Mesothelial cell of epicardium (in vitro differentiated cells): ENCODE measurements around the gene CAV3. TPM values are rescaled to one million over a fixed set of nuclear protein-coding genes. Genes with fewer than 3 reads are reported as not detected.

Source experiments
- DNase-seq, 2 experiments: peaks; one replicate each; pipeline ENCODE4 v3.0.0; 2021; ENCODE audit warnings: low spot score in 2 of 2; ENCODE audit not compliant: unreplicated experiment in 2 of 2
- H3K27ac Mint-ChIP-seq: 2 replicates; pipeline ENCODE4 v1.8.0; 2021; ENCODE audit warnings: mixed read lengths
- H3K27me3 Mint-ChIP-seq: 2 replicates; pipeline ENCODE4 v1.8.0; 2021; ENCODE audit warnings: low read depth, mixed read lengths
- H3K36me3 Mint-ChIP-seq: 2 replicates; pipeline ENCODE4 v1.8.0; 2021; ENCODE audit warnings: mixed read lengths
- H3K4me1 Mint-ChIP-seq: 2 replicates; pipeline ENCODE4 v1.8.0; 2021; ENCODE audit warnings: mixed read lengths
- H3K4me3 Mint-ChIP-seq: 2 replicates; pipeline ENCODE4 v1.8.0; 2021; ENCODE audit warnings: mild to moderate bottlenecking, moderate library complexity, mixed read lengths
- H3K9me3 Mint-ChIP-seq: 2 replicates; pipeline ENCODE4 v1.8.0; 2021; ENCODE audit warnings: mixed read lengths
- total RNA-seq: library from RNA; stranded (reverse); gene quantifications from 3 replicates; pipeline ENCODE4 v1.2.1, GENCODE V29; 2021
- TF ChIP-seq, protein P1 (sequence below): fragments of 200-600 bp; sonication (generic); IDR thresholded peaks from one replicate; pipeline ENCODE4 v1.5.0; 2021; ENCODE audit warnings: antibody characterized with exemption; ENCODE audit not compliant: unreplicated experiment

Gene CAV3
- total RNA-seq, 1 donor from 2014 or later = not detected

DNA sequence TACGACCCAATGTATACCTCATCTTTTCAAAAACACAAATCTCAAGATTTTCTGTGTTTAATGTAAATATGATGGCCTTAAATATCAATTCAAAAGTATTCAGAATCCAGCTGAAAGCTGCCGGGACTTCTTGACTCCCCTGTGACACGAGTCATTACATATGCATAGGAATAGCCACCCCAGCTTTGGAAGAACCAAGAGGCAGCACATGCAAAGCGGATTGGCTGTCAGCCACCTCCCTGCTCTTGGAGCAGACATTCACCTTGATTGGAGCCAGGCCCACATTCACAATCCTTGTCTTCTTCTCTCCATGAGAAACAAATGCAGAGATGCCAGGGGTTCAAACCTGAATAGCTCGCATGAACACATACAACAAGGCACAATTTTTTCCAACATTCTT lies 10.8 kb upstream of the CAV3 start:
- H3K36me3 Mint-ChIP-seq = no peaks in the 10 kb centered on the region
- no peak for DNase-seq
- peaks cover 6% of the 10 kb centered on the region for H3K4me1 Mint-ChIP-seq
- H3K27ac Mint-ChIP-seq = no peak overlapping the region
- peaks cover 12% of the 10 kb centered on the region for H3K9me3 Mint-ChIP-seq
- no peaks in the 10 kb centered on the region for H3K27me3 Mint-ChIP-seq
- TF ChIP-seq, protein P1, sequence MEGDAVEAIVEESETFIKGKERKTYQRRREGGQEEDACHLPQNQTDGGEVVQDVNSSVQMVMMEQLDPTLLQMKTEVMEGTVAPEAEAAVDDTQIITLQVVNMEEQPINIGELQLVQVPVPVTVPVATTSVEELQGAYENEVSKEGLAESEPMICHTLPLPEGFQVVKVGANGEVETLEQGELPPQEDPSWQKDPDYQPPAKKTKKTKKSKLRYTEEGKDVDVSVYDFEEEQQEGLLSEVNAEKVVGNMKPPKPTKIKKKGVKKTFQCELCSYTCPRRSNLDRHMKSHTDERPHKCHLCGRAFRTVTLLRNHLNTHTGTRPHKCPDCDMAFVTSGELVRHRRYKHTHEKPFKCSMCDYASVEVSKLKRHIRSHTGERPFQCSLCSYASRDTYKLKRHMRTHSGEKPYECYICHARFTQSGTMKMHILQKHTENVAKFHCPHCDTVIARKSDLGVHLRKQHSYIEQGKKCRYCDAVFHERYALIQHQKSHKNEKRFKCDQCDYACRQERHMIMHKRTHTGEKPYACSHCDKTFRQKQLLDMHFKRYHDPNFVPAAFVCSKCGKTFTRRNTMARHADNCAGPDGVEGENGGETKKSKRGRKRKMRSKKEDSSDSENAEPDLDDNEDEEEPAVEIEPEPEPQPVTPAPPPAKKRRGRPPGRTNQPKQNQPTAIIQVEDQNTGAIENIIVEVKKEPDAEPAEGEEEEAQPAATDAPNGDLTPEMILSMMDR = no peak
- H3K4me3 Mint-ChIP-seq = no peak overlapping the region

DNA sequence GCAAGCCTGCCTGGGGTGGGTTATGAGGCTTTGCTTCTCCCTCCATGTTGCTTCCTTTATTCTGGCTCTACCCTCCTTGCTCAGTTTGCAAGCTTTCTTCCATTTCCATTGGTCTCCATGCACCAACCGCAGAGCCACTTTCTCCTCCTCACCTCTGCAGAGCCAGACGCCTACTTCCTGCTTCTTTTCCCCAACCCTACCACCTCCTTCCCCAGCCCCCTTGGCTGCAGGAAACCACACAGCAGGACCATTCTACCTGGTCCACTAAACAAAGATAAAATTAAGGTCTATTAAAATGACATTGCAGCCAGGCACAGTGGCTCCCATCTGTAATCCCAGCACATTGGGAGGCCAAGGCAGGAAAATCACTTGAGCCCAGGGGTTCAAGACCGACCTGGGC lies 10.0 kb upstream of the CAV3 start:
- TF ChIP-seq, protein P1 = no peak
- H3K4me3 Mint-ChIP-seq = no peak overlapping the region
- peaks cover 12% of the 10 kb centered on the region for H3K9me3 Mint-ChIP-seq
- H3K36me3 Mint-ChIP-seq = no peaks in the 10 kb centered on the region
- no peak for DNase-seq
- H3K27me3 Mint-ChIP-seq = no peaks in the 10 kb centered on the region
- peaks cover 7% of the 10 kb centered on the region for H3K4me1 Mint-ChIP-seq
- H3K27ac Mint-ChIP-seq = no peak overlapping the region

DNA sequence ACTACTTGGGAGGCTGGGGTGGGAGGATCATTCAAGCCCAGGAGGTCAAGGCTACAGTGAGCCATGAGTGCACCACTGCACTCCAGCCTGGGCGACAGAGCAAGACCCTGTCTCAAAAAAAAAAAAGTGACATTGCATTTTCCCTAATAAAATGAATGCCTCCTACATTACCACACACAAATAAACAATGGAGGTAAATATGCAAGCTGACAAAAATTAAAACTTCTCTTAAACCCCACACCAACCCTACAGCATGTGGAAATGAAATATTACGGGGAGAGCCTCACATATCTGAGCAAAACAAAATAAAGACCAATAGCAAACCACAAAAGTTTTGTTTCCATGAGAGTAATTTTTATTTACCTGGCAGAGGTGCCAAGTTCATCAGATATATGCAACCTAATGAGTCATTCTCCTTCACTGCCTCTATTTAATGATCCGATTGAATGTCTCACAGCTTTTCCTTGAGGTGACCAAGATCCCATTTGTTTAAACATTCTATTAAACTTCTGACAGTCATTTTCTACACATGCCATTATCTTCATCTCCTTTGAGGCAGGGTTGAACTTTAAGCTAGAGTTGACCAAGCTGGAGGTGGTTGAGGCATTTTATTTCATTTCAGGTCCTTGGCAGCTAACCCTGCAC lies 9.4 kb upstream of the CAV3 start:
- Mint-ChIP-seq H3K4me1 (peaks cover 7% of the 10 kb centered on the region), H3K36me3 (no peaks in the 10 kb centered on the region), H3K27ac (no peak overlapping the region), H3K9me3 (peaks cover 12% of the 10 kb centered on the region), H3K4me3 (no peak overlapping the region), H3K27me3 (no peaks in the 10 kb centered on the region)
- TF ChIP-seq, protein P1 = no peak
- no peak for DNase-seq

DNA sequence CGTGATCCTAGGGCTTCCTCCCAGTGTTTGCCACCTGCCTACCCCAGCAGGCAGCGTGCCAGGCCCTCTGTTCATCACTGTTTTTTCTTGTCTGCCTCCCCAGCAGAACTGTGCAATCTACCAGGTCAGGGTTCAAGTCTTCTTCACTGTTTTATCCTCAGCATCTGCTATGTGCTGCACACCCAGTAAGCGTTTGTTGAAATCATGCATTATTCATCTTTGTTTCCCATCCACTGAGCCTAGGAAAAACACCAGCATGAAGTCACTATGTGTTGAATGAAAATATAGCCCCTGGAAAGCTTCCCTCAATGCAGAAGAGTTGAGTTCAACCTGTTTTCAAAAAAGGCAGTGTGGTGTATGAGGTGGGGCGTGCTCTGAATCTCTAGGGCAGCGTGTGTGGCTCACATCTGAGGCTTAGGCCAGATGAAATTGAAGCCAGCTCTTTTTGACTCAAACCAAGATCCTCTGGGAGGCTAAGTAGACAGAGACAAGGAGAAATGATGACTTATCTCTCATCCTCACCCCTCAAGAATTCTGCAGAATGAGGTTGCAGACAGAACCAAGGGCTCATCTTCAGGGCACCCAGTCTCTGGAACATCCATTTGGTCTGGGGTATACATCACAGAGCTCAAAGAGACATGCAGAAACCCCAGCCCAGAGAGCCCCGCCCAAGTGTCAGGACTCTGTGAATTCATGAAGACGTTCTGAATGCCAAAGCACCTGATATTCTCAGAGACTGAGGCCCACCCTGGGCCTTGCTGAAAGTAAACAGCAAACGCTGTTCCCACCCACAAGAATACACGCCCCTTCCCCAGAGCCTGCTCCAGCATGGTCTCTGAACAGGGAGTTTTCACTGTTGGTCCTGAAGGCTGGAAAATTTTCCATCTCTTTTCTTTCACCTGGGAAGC lies 5.7 kb upstream of the CAV3 start:
- TF ChIP-seq, protein P1 = no peak
- H3K9me3 Mint-ChIP-seq = peaks cover 9% of the 10 kb centered on the region
- no peak for DNase-seq
- peaks cover 12% of the 10 kb centered on the region for H3K4me1 Mint-ChIP-seq
- no peak overlapping the region for H3K27ac Mint-ChIP-seq
- no peak overlapping the region for H3K4me3 Mint-ChIP-seq
- H3K27me3 Mint-ChIP-seq = no peaks in the 10 kb centered on the region
- H3K36me3 Mint-ChIP-seq = no peaks in the 10 kb centered on the region

DNA sequence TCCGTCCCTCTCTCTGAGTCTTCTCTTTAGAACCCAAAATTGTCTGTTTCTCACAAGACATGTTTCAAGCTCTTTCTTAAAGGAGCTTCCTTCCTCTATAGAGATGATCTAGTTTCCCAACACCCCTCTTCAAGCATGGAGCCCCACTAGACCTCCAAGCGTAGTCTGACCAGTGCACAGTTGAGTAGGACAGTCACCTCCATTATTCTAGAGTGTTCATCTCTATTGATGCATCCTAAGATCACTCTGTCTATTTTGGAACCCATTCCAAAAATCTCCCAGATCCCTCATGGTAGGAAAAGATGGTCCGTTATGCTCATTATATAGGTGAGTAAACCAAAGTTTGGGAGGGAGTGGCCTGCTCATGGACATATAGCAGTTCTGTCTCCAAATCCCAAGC lies 4.1 kb upstream of the CAV3 start:
- TF ChIP-seq, protein P1 = no peak
- no peak for DNase-seq
- Mint-ChIP-seq H3K4me1 (peaks cover 15% of the 10 kb centered on the region), H3K9me3 (peaks cover 9% of the 10 kb centered on the region), H3K27ac (no peak overlapping the region), H3K27me3 (no peaks in the 10 kb centered on the region), H3K36me3 (no peaks in the 10 kb centered on the region), H3K4me3 (no peak overlapping the region)
